Stimulated activated CD8-positive, alpha-beta memory T cell treated with anti-CD3 and anti-CD28 coated beads, Interleukin-2, amount 100 ng/mL, for 1 hour (primary cell): ENCODE measurements around the gene ZFP57.
"Not testable (repeated sequence)": the region's sequence is repeated elsewhere in the genome, so short reads cannot be mapped to it uniquely, and the experiment has no call there.

ENCODE experiments used
- DNase-seq, 2 donors: peaks; one replicate each; pipeline ENCODE4 v3.0.0-alpha.2; 2020; ENCODE audit warnings: low read depth in 2 of 2

Gene ZFP57

GRCh38 chr6:29696147-29697125 lies 15.5 kb upstream of the ZFP57 start:
- DNase-seq, result no peak

- no peak for DNase-seq
Measured at GRCh38 chr6:29694637-29695036, 13.7 kb upstream of the ZFP57 start.

DNA sequence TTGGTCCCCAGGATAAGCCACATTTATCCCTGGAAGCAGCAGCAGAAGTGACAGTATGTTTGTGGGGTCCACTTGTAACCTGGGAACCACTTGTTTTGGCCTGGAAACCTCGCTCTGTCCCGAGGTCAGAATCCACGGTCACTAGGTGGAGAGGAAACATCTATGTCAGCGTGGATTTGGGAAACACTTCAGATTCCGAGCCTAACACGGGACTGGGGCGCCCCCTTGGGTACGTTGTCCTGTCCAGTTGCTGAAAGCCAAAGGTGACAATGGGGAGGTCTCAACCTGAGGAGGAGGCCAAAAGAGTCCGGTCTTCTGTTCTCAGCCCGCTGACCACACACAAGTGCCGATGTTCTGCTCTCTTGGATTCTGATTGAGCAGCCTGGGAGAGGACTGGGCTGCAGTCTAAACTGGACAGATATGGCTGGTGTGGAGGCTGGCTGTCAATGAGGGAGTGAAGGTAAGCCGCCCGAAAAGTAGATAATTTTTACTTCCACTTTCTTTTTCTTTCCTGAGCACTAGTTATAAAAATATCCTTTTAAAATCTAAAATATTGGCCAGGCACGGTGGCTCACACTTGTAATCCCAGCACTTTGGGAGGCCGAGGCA lies 4.9 kb upstream of the ZFP57 start:
- no peak for DNase-seq

- DNase-seq, result no peak
Measured at GRCh38 chr6:29681811-29682210, 859 bp upstream of the ZFP57 start.

- DNase-seq, result no peak
Measured at GRCh38 chr6:29680416-29680815, 536 bp downstream of the ZFP57 start.

DNA sequence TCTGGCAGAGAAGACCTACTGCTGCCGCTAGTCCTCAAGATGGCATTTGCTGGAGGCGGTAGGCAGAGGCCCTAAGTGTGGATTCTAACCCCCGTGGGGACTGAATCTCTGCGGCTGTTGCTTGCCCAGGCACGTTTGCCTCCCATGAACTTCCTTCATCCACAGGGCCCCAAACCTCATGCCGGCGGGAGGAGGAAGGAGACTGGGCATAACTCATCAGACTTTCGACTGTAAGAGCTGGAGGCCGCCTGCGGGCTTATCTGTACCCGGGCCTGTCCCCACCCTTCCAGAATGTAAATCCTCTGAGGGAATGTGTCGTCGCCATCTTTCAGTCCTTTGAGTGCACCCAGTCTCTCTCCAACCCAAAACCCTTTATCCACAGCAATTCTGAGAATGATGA lies 990 bp downstream of the ZFP57 start:
- no peak for DNase-seq

DNA sequence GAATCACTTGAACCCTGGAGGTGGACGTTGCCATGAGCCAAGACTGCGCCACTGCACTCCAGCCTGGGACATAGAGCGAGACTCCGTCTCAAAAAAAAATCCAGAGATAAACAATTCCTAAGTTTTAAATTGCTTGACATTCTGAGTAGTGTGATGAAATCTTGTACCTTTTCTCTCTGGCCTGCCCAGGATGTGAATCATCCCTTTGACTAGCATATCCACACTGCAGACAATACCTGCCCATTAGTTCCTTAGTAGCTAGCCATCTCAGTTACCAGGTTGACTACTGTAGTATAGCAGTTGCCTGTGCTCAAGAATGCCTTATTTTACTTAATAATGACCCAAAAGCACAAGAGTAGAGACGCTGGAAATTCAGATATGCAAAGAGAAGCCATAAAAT lies 2.8 kb downstream of the ZFP57 start:
- DNase-seq, result no peak

DNA sequence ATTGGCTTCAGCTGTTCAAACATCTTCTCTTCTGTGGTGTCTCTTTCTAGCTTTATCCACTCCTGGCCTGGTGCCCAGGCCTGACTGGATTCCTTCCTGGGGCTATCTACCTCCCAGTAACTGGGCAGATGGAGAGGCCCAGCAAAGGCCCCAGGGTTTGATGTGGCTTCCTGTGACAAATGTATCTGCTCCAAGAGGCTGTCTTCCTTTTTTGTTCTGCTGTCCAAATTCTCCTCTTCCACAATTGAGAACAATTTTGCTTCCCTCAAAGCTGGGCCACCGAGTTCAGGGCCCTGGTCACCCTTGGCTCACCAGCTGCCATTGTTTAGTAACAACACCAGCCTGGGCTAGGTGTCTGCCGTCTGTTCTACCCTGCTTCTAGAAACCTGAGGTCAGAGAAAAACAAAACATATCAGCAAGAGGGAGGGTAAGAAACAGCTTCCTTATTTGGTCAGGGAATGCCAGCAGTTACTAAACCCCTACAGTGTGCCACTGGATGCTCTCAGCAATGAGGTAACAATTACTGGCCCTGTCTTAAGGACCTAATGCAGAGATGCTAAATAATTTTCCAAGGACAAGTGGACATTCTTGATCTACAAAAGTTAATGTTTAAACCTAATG lies 3.9 kb downstream of the ZFP57 start:
- no peak for DNase-seq

GRCh38 chr6:29675561-29675960 lies 5.4 kb downstream of the ZFP57 start:
- DNase-seq, result no peak

GRCh38 chr6:29674008-29674407 lies 6.9 kb downstream of the ZFP57 start:
- DNase-seq, result no peak

- DNase-seq, result no peak
Measured at GRCh38 chr6:29673161-29673560, 7.8 kb downstream of the ZFP57 start.

DNA sequence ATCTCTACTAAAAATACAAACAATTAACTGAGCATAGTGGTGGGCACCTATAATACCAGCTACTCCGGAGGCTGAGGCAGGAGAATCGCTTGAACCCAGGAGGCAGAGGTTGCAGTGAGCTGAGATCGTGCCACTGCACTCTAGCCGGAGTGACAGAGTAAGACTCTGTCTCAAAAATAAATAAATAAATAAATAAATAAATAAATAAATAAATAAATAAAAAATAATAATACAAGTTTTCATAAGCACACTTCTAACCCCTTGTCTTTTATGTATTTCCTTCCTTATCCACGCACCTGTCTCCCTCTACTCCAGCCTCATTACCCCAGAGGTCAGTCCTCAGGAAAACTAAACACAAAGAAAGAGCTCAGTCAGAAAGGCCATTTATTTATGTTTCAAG lies 8.8 kb downstream of the ZFP57 start:
- not testable (repeated sequence) for DNase-seq

DNA sequence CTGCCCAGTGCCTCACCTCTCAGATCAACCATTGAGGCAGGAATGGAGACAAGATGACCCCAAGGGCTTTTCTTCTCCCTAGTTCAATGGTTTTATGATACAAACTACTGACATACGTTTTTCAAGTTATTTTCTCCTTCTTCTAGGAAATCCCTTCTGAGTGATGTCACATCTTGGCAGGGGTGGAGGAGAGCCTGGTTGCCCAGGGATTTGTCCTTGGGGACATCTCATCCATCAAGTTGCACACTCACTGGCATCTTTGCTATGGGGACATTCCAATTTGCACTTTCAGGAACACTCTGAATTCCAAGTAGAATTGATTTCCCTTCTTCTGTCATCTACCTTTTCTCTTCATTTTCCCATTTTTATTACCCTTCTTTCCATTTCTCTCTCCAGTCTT lies 9.9 kb downstream of the ZFP57 start:
- no peak for DNase-seq

DNA sequence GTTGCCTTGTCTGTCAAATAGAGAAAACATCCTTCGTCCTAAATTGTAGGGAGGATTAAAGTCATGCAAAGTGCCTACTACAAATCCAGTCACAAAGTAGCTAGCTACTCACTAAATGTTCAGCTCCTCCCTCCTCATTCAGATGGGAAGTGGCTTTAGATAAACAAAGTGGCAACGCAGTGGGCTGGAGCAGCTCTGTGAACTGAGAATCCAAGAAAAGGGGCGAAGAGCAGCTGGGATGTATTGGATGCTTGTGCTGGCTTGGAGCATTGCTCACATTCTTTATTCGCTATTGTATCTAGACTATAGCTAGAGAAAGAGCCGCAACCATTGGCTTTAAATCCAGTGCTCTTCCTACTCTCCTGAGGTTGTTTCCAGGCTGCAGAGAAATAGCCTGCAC lies 13.8 kb downstream of the ZFP57 start:
- DNase-seq, result no peak

- DNase-seq, result no peak
Measured at GRCh38 chr6:29666826-29667130, 14.2 kb downstream of the ZFP57 start.

DNA sequence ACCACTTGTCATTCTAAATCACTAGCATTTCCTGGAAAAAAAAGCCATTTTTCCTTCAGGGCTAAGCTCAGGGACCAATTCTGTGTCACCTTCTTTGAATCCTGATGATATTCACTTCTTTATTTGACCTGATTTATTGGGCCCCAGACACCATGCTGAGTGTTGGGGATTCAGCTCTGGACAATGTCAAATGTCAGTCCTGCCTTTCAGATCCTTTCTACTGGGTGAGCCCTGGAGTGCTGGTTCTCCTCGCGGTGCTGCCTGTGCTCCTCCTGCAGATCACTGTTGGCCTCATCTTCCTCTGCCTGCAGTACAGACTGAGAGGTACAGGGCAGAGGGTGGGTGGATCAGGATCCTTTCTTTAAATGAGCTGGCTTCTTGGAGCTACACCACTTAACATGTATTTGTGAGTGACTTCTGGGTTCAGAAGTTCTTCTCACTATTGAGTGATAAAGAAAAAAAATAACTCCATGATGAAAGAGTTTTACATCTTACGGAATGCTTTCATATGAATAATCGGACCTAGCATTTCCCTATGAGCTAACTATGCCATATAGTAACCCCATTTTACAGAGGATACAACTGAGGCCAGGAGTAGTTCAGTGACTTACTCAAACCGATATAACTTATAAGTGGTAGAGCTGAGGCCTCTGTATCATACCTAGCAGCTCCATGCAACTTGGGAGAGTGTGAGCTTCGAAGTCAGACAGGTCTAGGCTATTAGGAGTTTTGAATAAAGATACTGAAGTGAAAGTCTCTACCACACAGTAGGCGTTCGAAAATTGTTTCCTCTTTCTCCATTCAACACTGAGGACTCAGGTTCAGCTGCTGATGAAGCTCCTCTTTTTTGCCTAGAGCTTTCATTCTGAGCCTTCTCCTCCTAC lies 14.8 kb downstream of the ZFP57 start:
- no peak for DNase-seq

- DNase-seq, result no peak
Measured at GRCh38 chr6:29663300-29664042, 17.5 kb downstream of the ZFP57 start.

- DNase-seq, result not testable (repeated sequence)
Measured at GRCh38 chr6:29661502-29662141, 19.3 kb downstream of the ZFP57 start.

DNA sequence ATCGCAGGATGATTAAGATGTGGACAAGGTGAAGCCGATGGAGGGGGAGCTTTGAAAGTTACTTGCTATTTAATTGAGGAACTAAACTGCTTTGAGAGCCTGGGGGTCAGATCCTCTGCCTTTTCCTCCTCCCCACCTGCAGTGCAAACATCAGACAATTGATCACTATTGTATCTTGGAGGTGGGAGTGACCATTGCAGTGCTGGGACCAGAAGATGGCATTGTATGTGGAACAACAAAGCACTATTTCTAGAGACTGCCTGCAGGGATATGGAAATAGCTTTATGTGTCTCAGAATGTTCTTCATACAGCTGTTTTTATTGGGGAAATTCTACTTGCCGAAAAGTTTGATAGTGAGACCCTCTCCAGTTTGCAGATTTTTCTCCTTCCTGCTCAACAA lies 19.9 kb downstream of the ZFP57 start:
- DNase-seq, result no peak

GRCh38 chr6:29656798-29657197 lies 24.2 kb downstream of the ZFP57 start, which contains the start of gene MOG:
TSS of gene MOG (plus strand) at chr6:29657092. CDS start at chr6:29657210, 118 bp downstream.
- no peak for DNase-seq

DNA sequence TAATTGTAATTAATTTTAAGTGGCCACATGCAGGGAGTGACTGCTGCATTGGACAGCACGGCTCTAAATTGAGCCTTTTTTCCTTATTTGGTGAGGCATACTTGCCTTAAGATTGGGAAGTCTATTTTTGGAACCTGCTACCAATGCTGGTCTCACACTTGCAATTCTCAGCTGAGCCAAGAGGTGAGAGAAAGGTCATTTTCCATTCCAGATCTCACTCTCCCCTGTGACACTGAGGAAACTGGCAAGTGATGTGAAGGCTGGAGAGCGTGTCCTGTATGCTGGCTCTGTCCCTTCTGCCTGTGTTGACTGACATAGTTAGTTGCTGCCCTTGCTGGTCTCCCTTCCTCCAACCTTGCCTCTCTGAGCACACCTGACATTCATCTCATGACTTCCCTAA lies 24.8 kb downstream of the ZFP57 start:
- DNase-seq, result no peak
